Endothelial cell of umbilical vein (primary cell): ENCODE results near the gene COPS7B. TPM values are rescaled to one million over a fixed set of nuclear protein-coding genes. Genes with fewer than 3 reads are reported as not detected.
"Not testable (repeated sequence)": the region's sequence is repeated elsewhere in the genome, so short reads cannot be mapped to it uniquely, and the experiment has no call there.

Source experiments
- BruUV-seq: library from RNA; stranded (reverse); fragments of 400-500 nt; replicated peaks from 2 replicates; lab custom pipeline; 2021; lab: Mats Ljungman, UMichigan
- CTCF ChIA-PET: fragments of 300-600, 350-600 bp; sonication (Branson Sonifier 250); formaldehyde crosslinking; loops from one replicate; lab custom pipeline; 2021; ENCODE audit warnings: antibody characterized with exemption, inconsistent platforms; lab: Charles Lee
- POLR2A ChIA-PET: fragments of 300-600, 350-600 bp; sonication (Branson Sonifier 250); formaldehyde crosslinking; loops from one replicate; lab custom pipeline; 2021; ENCODE audit warnings: antibody characterized with exemption, inconsistent platforms; lab: Charles Lee
- DNase-seq: peaks from one replicate; pipeline ENCODE4 v3.0.0-alpha.2; 2011; ENCODE audit warnings: low read depth, low spot score
- FAIRE-seq: peaks from 2 replicates; lab custom pipeline; 2011; peaks lifted over from hg19 to GRCh38; lab: Jason Lieb, UNC
- H2AFZ ChIP-seq: 2 replicates; pipeline ENCODE4 v1.6.0; 2012; ENCODE audit warnings: low read depth, low read length, control low read depth, inconsistent platforms
- H3K27ac ChIP-seq: 2 replicates; pipeline ENCODE4 v1.5.1; 2011; ENCODE audit warnings: low read depth, mild to moderate bottlenecking, control low read depth, low read length, moderate library complexity; ENCODE audit not compliant: insufficient read depth
- H3K27me3 ChIP-seq, 2 experiments: 2 replicates each; pipeline versions ENCODE4 v1.6.0 to v1.6.1; 2011; ENCODE audit warnings: low read length in 2 of 2, mixed read lengths in 1 of 2; ENCODE audit not compliant: control insufficient read depth in 2 of 2, insufficient read depth in 2 of 2
- H3K36me3 ChIP-seq, 2 experiments: 2 replicates in 1 of 2; 3 replicates in 1 of 2; pipeline ENCODE4 v1.5.1; 2011; ENCODE audit warnings: low read length in 2 of 2, mild to moderate bottlenecking in 1 of 2, moderate library complexity in 1 of 2; ENCODE audit not compliant: control insufficient read depth in 2 of 2, insufficient read depth in 2 of 2; ENCODE audit errors: extremely low read depth in 1 of 2
- H3K4me1 ChIP-seq: 3 replicates; pipeline ENCODE4 v1.5.1; 2011; ENCODE audit warnings: mild to moderate bottlenecking, low read length; ENCODE audit not compliant: control insufficient read depth, insufficient read depth; ENCODE audit errors: extremely low read depth
- H3K4me2 ChIP-seq: 2 replicates; pipeline ENCODE4 v1.6.1; 2011; ENCODE audit warnings: low read length, control low read depth, mixed read lengths; ENCODE audit not compliant: insufficient read depth
- H3K4me3 ChIP-seq, 3 experiments: fragments of 200-600 bp in 1 of 3; sonication (generic), shearing (Covaris generic) in 1 of 3; replicated peaks in 1 of 3; 2 replicates each; pipeline ENCODE4 v1.5.1; 2011 to 2016; ENCODE audit warnings: control low read depth in 3 of 3, low read length in 3 of 3, mild to moderate bottlenecking in 2 of 3, inconsistent platforms in 1 of 3, low read depth in 1 of 3, moderate library complexity in 1 of 3; ENCODE audit not compliant: insufficient read depth in 1 of 3
- H3K79me2 ChIP-seq: 2 replicates; pipeline ENCODE4 v1.6.0; 2012; ENCODE audit warnings: low read length, inconsistent platforms; ENCODE audit not compliant: control insufficient read depth, insufficient read depth
- H3K9ac ChIP-seq: replicated peaks from 2 replicates; pipeline ENCODE3; 2011; ENCODE audit warnings: low read length, control low read depth; ENCODE audit not compliant: insufficient read depth; ENCODE audit errors: extremely low read depth
- H3K9me1 ChIP-seq: replicated peaks from 3 replicates; pipeline ENCODE4 v1.6.0; 2011; ENCODE audit warnings: mild to moderate bottlenecking, low read length; ENCODE audit not compliant: control insufficient read depth, insufficient read depth; ENCODE audit errors: extremely low read depth
- H3K9me3 ChIP-seq: replicated peaks from 2 replicates; pipeline ENCODE4 v1.5.1; 2012; ENCODE audit warnings: low read length, inconsistent platforms; ENCODE audit not compliant: control insufficient read depth, insufficient read depth
- H4K20me1 ChIP-seq: replicated peaks from 2 replicates; pipeline ENCODE3; 2011; ENCODE audit warnings: mild to moderate bottlenecking, low read length; ENCODE audit not compliant: control insufficient read depth, insufficient read depth; ENCODE audit errors: extremely low read depth
- CTCF ChIP-seq, 2 donors: IDR thresholded peaks; 1 replicate in 1 of 2; 2 replicates in 1 of 2; pipeline ENCODE4 v1.5.1; 2011; ENCODE audit warnings: low read length in 2 of 2, mild to moderate bottlenecking in 2 of 2, moderate library complexity in 2 of 2, control low read depth in 1 of 2, inconsistent platforms in 1 of 2, low read depth in 1 of 2; ENCODE audit not compliant: insufficient read depth in 1 of 2; ENCODE audit errors: extremely low read depth in 1 of 2
- EZH2 ChIP-seq: IDR thresholded peaks from 2 replicates; pipeline ENCODE4 v1.6.1; 2012; ENCODE audit warnings: borderline replicate concordance, low read depth, mild to moderate bottlenecking, moderate library complexity, low read length, inconsistent platforms; ENCODE audit not compliant: severe bottlenecking
- FOS ChIP-seq: IDR thresholded peaks from 2 replicates; pipeline ENCODE4 v1.6.1; 2011; ENCODE audit warnings: mild to moderate bottlenecking, low read length, moderate library complexity, borderline replicate concordance; ENCODE audit not compliant: insufficient read depth
- GATA2 ChIP-seq: IDR thresholded peaks from 2 replicates; pipeline ENCODE4 v1.7.0; 2011; ENCODE audit warnings: low read depth, mild to moderate bottlenecking, moderate library complexity, mixed read lengths, low read length; ENCODE audit not compliant: insufficient read length, insufficient read depth
- JUN ChIP-seq: IDR thresholded peaks from 2 replicates; pipeline ENCODE4 v1.6.1; 2011; ENCODE audit warnings: borderline replicate concordance, low read depth; ENCODE audit not compliant: insufficient read length, insufficient read depth
- MAX ChIP-seq: IDR thresholded peaks from 2 replicates; pipeline ENCODE4 v1.6.1; 2011; ENCODE audit not compliant: insufficient read depth, insufficient read length
- MYC ChIP-seq: IDR thresholded peaks from one replicate; pipeline ENCODE4 v1.6.1; 2011; ENCODE audit warnings: mild to moderate bottlenecking, low read depth, low read length
- POLR2AphosphoS5 ChIP-seq: IDR thresholded peaks from 2 replicates; pipeline ENCODE4 v1.6.1; 2012; ENCODE audit warnings: low read depth, mild to moderate bottlenecking, control low read depth, low read length, moderate library complexity; ENCODE audit not compliant: insufficient read depth
- dilution Hi-C: fragments of 300-500 bp; cut with MboI; formaldehyde crosslinking; loops from one replicate; pipeline ENCODE4 v1.15.0; 2019; ENCODE audit warnings: low sequenced_read_pairs; ENCODE audit not compliant: extremely low pct_ligation_motif_present
- intact Hi-C: fragments of 100-400 bp; cut with micrococcal nuclease; formaldehyde crosslinking; loops from one replicate; pipeline ENCODE4 v1.10.0; 2022
- polyA plus RNA-seq, 4 experiments: library from polyadenylated mRNA; depleted of rRNA in 3 of 4; stranded (reverse) in 3 of 4; unstranded in 1 of 4; fragments of >200 nt; gene quantifications; 2 replicates each; pipeline versions ENCODE4 v1.2.1 to v1.2.3, GENCODE V29; 2011 to 2012; ENCODE audit warnings: missing spikeins in 1 of 4
- total RNA-seq: library from RNA; stranded (reverse); gene quantifications from 2 replicates; pipeline ENCODE4 v1.2.3, GENCODE V29; 2021

The COPS7B gene
- total and polyA plus RNA-seq, 2 donors (not counting 3 experiments of a cell fraction or from before 2014, with no cell fraction given) = 50.3 to 59.2 TPM

- Histone ChIP-seq H3K9ac (no peak overlapping the region), H3K9me3 (no peaks in the 10 kb centered on the region), H3K27me3 (peaks cover 0 to 2% of the 10 kb centered on the region in 2 experiments), H3K4me2 (no peak overlapping the region), H4K20me1 (no peaks in the 10 kb centered on the region), H2AFZ (no peak overlapping the region), H3K27ac (no peak overlapping the region), H3K4me1 (no peaks in the 10 kb centered on the region), H3K79me2 (no peaks in the 10 kb centered on the region), H3K4me3 (no peak overlapping the region), H3K9me1 (no peaks in the 10 kb centered on the region), H3K36me3 (no peaks in the 10 kb centered on the region)
- no TSS peak for BruUV-seq
- dilution Hi-C loops (no loop called here), intact Hi-C loops (no loop called here)
- CTCF ChIA-PET = interaction anchor here (0.7 to 1.8 kb wide), 4 partner anchors 8 to 263 kb away, joined by 3 to 10 read pairs (median 3); no protein-coding TSS in a partner anchor
- TF ChIP-seq POLR2AphosphoS5 (no peak), CTCF (IDR thresholded peaks at IDR 0.05; ENCODE audit: extremely low read depth in 1 of 2, insufficient read depth in 1 of 2, low read depth in 1 of 2, low read length in 2 of 2) (no peak), JUN (no peak), MYC (no peak), GATA2 (no peak), MAX (no peak), EZH2 (no peak), FOS (no peak)
- DNase-seq (no peak), FAIRE-seq (no peak)
- POLR2A ChIA-PET = no interaction called here
These were observed 40.8 kb upstream of the COPS7B start for GRCh38 chr2:231745303-231746038.

- H3K79me2 ChIP-seq, H3K9ac ChIP-seq, dilution Hi-C loops, CTCF ChIA-PET, DNase-seq, intact Hi-C loops, POLR2A ChIA-PET, H4K20me1 ChIP-seq, H3K27ac ChIP-seq, H3K27me3 ChIP-seq, BruUV-seq, FAIRE-seq, H3K9me1 ChIP-seq, H3K36me3 ChIP-seq, H2AFZ ChIP-seq, H3K9me3 ChIP-seq, H3K4me2 ChIP-seq, H3K4me3 ChIP-seq, H3K4me1 ChIP-seq: not testable (repeated sequence)
These were observed 37.9 kb upstream of the COPS7B start for GRCh38 chr2:231748153-231748896.
